NCI-H82 treated with DMSO at 0.1 percent for 48 hours (cell line): ENCODE measurements around the gene LDLRAD3.

Source experiments
- DNase-seq: peaks from one replicate; lab custom pipeline; 2025; ENCODE audit not compliant: unreplicated experiment; lab: John Stamatoyannopoulos, UW

Gene LDLRAD3

GRCh38 chr11:36098087-36098486, 154.2 kb downstream of the LDLRAD3 start:
- no peak for DNase-seq

GRCh38 chr11:36098853-36099375, 155.1 kb downstream of the LDLRAD3 start:
- DNase-seq = no peak

- no peak for DNase-seq
These were observed 157.6 kb downstream of the LDLRAD3 start for GRCh38 chr11:36101466-36101865.

GRCh38 chr11:36102868-36103267, 159.0 kb downstream of the LDLRAD3 start:
- no peak for DNase-seq

- DNase-seq = no peak
These were observed 160.2 kb downstream of the LDLRAD3 start for GRCh38 chr11:36103933-36104530.

- no peak for DNase-seq
These were observed 160.8 kb downstream of the LDLRAD3 start for GRCh38 chr11:36104660-36104992.

GRCh38 chr11:36105743-36106581, 162.1 kb downstream of the LDLRAD3 start:
- no peak for DNase-seq

GRCh38 chr11:36107547-36107946, 163.7 kb downstream of the LDLRAD3 start:
- no peak for DNase-seq

GRCh38 chr11:36108881-36109589, 165.2 kb downstream of the LDLRAD3 start:
- DNase-seq = no peak

- DNase-seq = no peak
These were observed 165.7 kb downstream of the LDLRAD3 start for GRCh38 chr11:36109590-36109849.

GRCh38 chr11:36109850-36110606, 166.2 kb downstream of the LDLRAD3 start:
- DNase-seq = no peak

- DNase-seq = no peak
These were observed 167.0 kb downstream of the LDLRAD3 start for GRCh38 chr11:36110668-36111410.

GRCh38 chr11:36114095-36114494, 170.2 kb downstream of the LDLRAD3 start:
- DNase-seq = no peak

- no peak for DNase-seq
These were observed 171.5 kb downstream of the LDLRAD3 start for GRCh38 chr11:36115378-36115801.

GRCh38 chr11:36116161-36116560, 172.3 kb downstream of the LDLRAD3 start:
- DNase-seq = no peak

GRCh38 chr11:36118084-36118483, 174.2 kb downstream of the LDLRAD3 start:
- no peak for DNase-seq

- no peak for DNase-seq
These were observed 175.4 kb downstream of the LDLRAD3 start for GRCh38 chr11:36119300-36119699.

GRCh38 chr11:36121054-36121453, 177.2 kb downstream of the LDLRAD3 start:
- no peak for DNase-seq

- no peak for DNase-seq
These were observed 178.8 kb downstream of the LDLRAD3 start for GRCh38 chr11:36122671-36123070.

GRCh38 chr11:36123336-36124101, 179.7 kb downstream of the LDLRAD3 start:
- no peak for DNase-seq
